ENCODE results near the gene RNF183. TPM values are rescaled to one million over a fixed set of nuclear protein-coding genes. Genes with fewer than 3 reads are reported as not detected.

RNF183 gene
- total and polyA plus RNA-seq, 2 of the 4 experiments (the other 2 are of a cell fraction), result not detected

GRCh38 chr9:113247640-113248039, 55.5 kb downstream of the RNF183 start:
- Histone ChIP-seq H2AFZ (replicated peaks; ENCODE audit: low read length, poor library complexity) (no peak overlapping the region), H2BK15ac (ENCODE audit: low read depth, low read length) (no peak overlapping the region), H3K27ac (ENCODE audit: insufficient read depth, low read length) (no peak overlapping the region), H3K27me3 (ENCODE audit: control insufficient read depth, insufficient read depth, low read length) (no peaks in the 10 kb centered on the region), H3K79me1 (ENCODE audit: low read depth in 1 of 2, low read length in 2 of 2) (peaks cover 16 to 28% of the 10 kb centered on the region in 2 experiments), H4K5ac (ENCODE audit: low read depth, low read length) (no peak overlapping the region), H3K4me3 (ENCODE audit: insufficient read depth, low read depth, low read length) (no peak overlapping the region), H2BK5ac (ENCODE audit: low read depth, low read length, poor library complexity, severe bottlenecking) (no peak overlapping the region), H2BK20ac (ENCODE audit: low read depth, low read length) (no peak overlapping the region), H3K4ac (ENCODE audit: low read depth, low read length) (no peak overlapping the region), H3K9ac (ENCODE audit: low read depth, low read length) (no peak overlapping the region), H3K36me3 (ENCODE audit: control insufficient read depth, insufficient read depth, low read length) (no peaks in the 10 kb centered on the region), H3K9me3 (ENCODE audit: control insufficient read depth, insufficient read depth, low read length) (peaks cover 2% of the 10 kb centered on the region; the same call in 1 of the 2 replicates), H4K20me1 (ENCODE audit: insufficient read depth, low read length) (peaks cover 9% of the 10 kb centered on the region), H3K14ac (replicated peaks; ENCODE audit: low read depth, low read length) (no peak overlapping the region), H3K56ac (ENCODE audit: extremely low read depth, insufficient read depth, low read length) (no peak overlapping the region), H3K4me2 (ENCODE audit: low read depth, low read length) (no peak overlapping the region), H3K23ac (ENCODE audit: low read depth, low read length) (no peak overlapping the region), H2BK120ac (ENCODE audit: low read depth, low read length) (no peak overlapping the region), H4K8ac (ENCODE audit: low read depth in 2 of 2, low read length in 2 of 2) (no peak overlapping the region), H3K9me1 (ENCODE audit: insufficient read depth, low read length) (no peaks in the 10 kb centered on the region), H2AK9ac (replicated peaks; ENCODE audit: low read depth, low read length, poor library complexity) (no peak overlapping the region), H3K18ac (ENCODE audit: low read depth, low read length) (no peak overlapping the region), H2AK5ac (ENCODE audit: low read depth, low read length) (no peak overlapping the region), H3K4me1 (ENCODE audit: control insufficient read depth, insufficient read depth, low read length) (no peaks in the 10 kb centered on the region), H4K91ac (ENCODE audit: insufficient read depth, low read depth, low read length) (no peak overlapping the region)
- CTCF ChIA-PET, result interaction anchor here (0.6 kb wide), 1 partner anchor 83 kb away, joined by 4 read pairs; no protein-coding TSS in a partner anchor
- dilution Hi-C loops (cut with HindIII; ENCODE audit: low sequenced_read_pairs, unreplicated experiment), result no loop called here
- no TSS peak for BruUV-seq (replicated peaks)
- no peak for ATAC-seq (ENCODE audit: low read depth)
- in situ Hi-C loops (cut with MboI; ENCODE audit: low sequenced_read_pairs), result no loop called here
- POLR2A ChIA-PET (ENCODE audit: unreplicated experiment), result no interaction called here
- intact Hi-C loops (cut with micrococcal nuclease), result no loop called here
- no peak for DNase-seq
- no peak for TF ChIP-seq MAZ (IDR thresholded peaks at IDR 0.05; ENCODE audit: borderline replicate concordance, low read depth, low read length)
- no peak for TF ChIP-seq RAD21 (IDR thresholded peaks at IDR 0.05; ENCODE audit: low read length)
- no peak for TF ChIP-seq CEBPB (IDR thresholded peaks at IDR 0.05; ENCODE audit: low read depth, low read length)
- TF ChIP-seq CTCF (conservative IDR thresholded peaks at IDR 0.05; ENCODE audit: low read depth, low read length), result no peak
- no peak for TF ChIP-seq MAFK (IDR thresholded peaks at IDR 0.05; ENCODE audit: low read depth, low read length)
- TF ChIP-seq ELK1 (IDR thresholded peaks at IDR 0.05; ENCODE audit: borderline replicate concordance, low read depth, low read length), result no peak
- no peak for TF ChIP-seq BHLHE40 (IDR thresholded peaks at IDR 0.05; ENCODE audit: low read depth, low read length)
- no peak for TF ChIP-seq USF2 (IDR thresholded peaks at IDR 0.05; ENCODE audit: low read depth, low read length)
- no peak for TF ChIP-seq NFE2L2 (IDR thresholded peaks at IDR 0.05; ENCODE audit: low read depth, low read length)
- no peak for TF ChIP-seq SMC3 (IDR thresholded peaks at IDR 0.05; ENCODE audit: low read depth, low read length)
- no peak for TF ChIP-seq RCOR1 (IDR thresholded peaks at IDR 0.05; ENCODE audit: insufficient replicate concordance, low read length)
- no peak for TF ChIP-seq RFX5 (IDR thresholded peaks at IDR 0.05; ENCODE audit: low read depth, low read length)
- no peak for TF ChIP-seq FOS (IDR thresholded peaks at IDR 0.05; ENCODE audit: low read depth, low read length)
- TF ChIP-seq CHD1 (IDR thresholded peaks at IDR 0.05; ENCODE audit: low read depth, low read length), result no peak
